Neural cell (in vitro differentiated cells): ENCODE measurements around the gene ACOT2. TPM values are rescaled to one million over a fixed set of nuclear protein-coding genes. Genes with fewer than 3 reads are reported as not detected.
"Not testable (repeated sequence)": the region's sequence is repeated elsewhere in the genome, so short reads cannot be mapped to it uniquely, and the experiment has no call there.

Experiments
- H2AFZ ChIP-seq: fragments of 200-600, 300-800 bp; sonication (generic), shearing (Covaris generic); 2 replicates; pipeline ENCODE4 v1.6.0; 2014; ENCODE audit warnings: low read depth, mild to moderate bottlenecking, antibody characterized with exemption, low read length, moderate library complexity
- H3F3A ChIP-seq: fragments of 200-600 bp; shearing (Covaris generic); 2 replicates; pipeline ENCODE4 v1.6.1; 2016; ENCODE audit warnings: mild to moderate bottlenecking, moderate library complexity, mixed read lengths, antibody characterized with exemption, low read length; ENCODE audit not compliant: insufficient read depth, poor library complexity, severe bottlenecking
- H3K27ac ChIP-seq: fragments of 200-600, 300-800 bp; sonication (generic), shearing (Covaris generic); 2 replicates; pipeline ENCODE4 v1.5.1; 2014; ENCODE audit warnings: mild to moderate bottlenecking, low read length, moderate library complexity
- H3K27me3 ChIP-seq: fragments of 300-800, 200-600 bp; sonication (generic), shearing (Covaris generic); 2 replicates; pipeline ENCODE4 v1.6.0; 2014; ENCODE audit warnings: mild to moderate bottlenecking, low read depth, low read length, moderate library complexity; ENCODE audit not compliant: insufficient read depth
- H3K36me3 ChIP-seq: fragments of 300-800, 200-600 bp; sonication (generic), shearing (Covaris generic); 2 replicates; pipeline ENCODE4 v1.5.1; 2014; ENCODE audit warnings: mild to moderate bottlenecking, antibody characterized with exemption, low read length, moderate library complexity; ENCODE audit not compliant: insufficient read depth
- H3K4me2 ChIP-seq: fragments of 300-800, 200-600 bp; sonication (generic), shearing (Covaris generic); 2 replicates; pipeline ENCODE4 v1.6.0; 2014; ENCODE audit warnings: mild to moderate bottlenecking, low read length
- H3K4me3 ChIP-seq: fragments of 300-800, 200-600 bp; sonication (generic), shearing (Covaris generic); 2 replicates; pipeline ENCODE4 v1.5.1; 2014; ENCODE audit warnings: mild to moderate bottlenecking, low read length, moderate library complexity
- H3K79me2 ChIP-seq: fragments of 200-600 bp; shearing (Covaris generic); replicated peaks from 2 replicates; pipeline ENCODE4 v1.6.0; 2014; ENCODE audit warnings: mild to moderate bottlenecking, low read length, moderate library complexity; ENCODE audit not compliant: insufficient read depth
- H3K9ac ChIP-seq: fragments of 300-800, 200-600 bp; sonication (generic), shearing (Covaris generic); 2 replicates; pipeline ENCODE4 v1.6.1; 2016; ENCODE audit warnings: mild to moderate bottlenecking, low read length, mixed read lengths
- H3K9me2 ChIP-seq: fragments of 200-600 bp; shearing (Covaris generic); 2 replicates; pipeline ENCODE4 v1.6.1; 2016; ENCODE audit warnings: mild to moderate bottlenecking, low read length, mixed read lengths; ENCODE audit not compliant: insufficient read depth
- H3K9me3 ChIP-seq: fragments of 200-600, 300-800 bp; sonication (generic), shearing (Covaris generic); 2 replicates; pipeline ENCODE4 v1.6.1; 2016; ENCODE audit warnings: mild to moderate bottlenecking, mixed run types, low read length, moderate library complexity, mixed read lengths
- H4K20me1 ChIP-seq: fragments of 200-600 bp; shearing (Covaris generic); 2 replicates; pipeline ENCODE4 v1.6.1; 2016; ENCODE audit warnings: mild to moderate bottlenecking, mixed run types; ENCODE audit not compliant: insufficient read depth
- CTCF ChIP-seq: fragments of 450-650 bp; IDR thresholded peaks from 2 replicates; pipeline ENCODE4 v1.5.1; 2014; ENCODE audit warnings: antibody characterized with exemption, mild to moderate bottlenecking, moderate library complexity; ENCODE audit not compliant: poor library complexity, severe bottlenecking
- EP300 ChIP-seq: fragments of 450-650 bp; conservative IDR thresholded peaks from 2 replicates; pipeline ENCODE4 v1.6.1; 2014; ENCODE audit warnings: antibody characterized with exemption, mild to moderate bottlenecking, moderate library complexity; ENCODE audit not compliant: poor library complexity, severe bottlenecking
- EZH2 ChIP-seq: fragments of 200-600, 300-800 bp; shearing (Covaris generic), sonication (generic); IDR thresholded peaks from 2 replicates; pipeline ENCODE4 v1.6.1; 2014; ENCODE audit warnings: antibody characterized with exemption, low read length, borderline replicate concordance, mild to moderate bottlenecking; ENCODE audit not compliant: insufficient read depth, poor library complexity, severe bottlenecking
- MXI1 ChIP-seq: fragments of 450-650 bp; conservative IDR thresholded peaks from 2 replicates; pipeline ENCODE4 v1.6.1; 2014; ENCODE audit warnings: antibody characterized with exemption, mild to moderate bottlenecking; ENCODE audit not compliant: poor library complexity, severe bottlenecking
- POLR2AphosphoS5 ChIP-seq: IDR thresholded peaks from 2 replicates; pipeline ENCODE4 v1.6.1; 2012
- RAD21 ChIP-seq: fragments of 450-650 bp; conservative IDR thresholded peaks from 2 replicates; pipeline ENCODE4 v1.6.1; 2014; ENCODE audit warnings: antibody characterized with exemption, mild to moderate bottlenecking, moderate library complexity
- REST ChIP-seq: IDR thresholded peaks from 2 replicates; pipeline ENCODE4 v1.6.1; 2012; ENCODE audit warnings: borderline replicate concordance
- SMC3 ChIP-seq: fragments of 450-650 bp; conservative IDR thresholded peaks from 2 replicates; pipeline ENCODE4 v1.6.1; 2014; ENCODE audit warnings: antibody characterized with exemption, mild to moderate bottlenecking, moderate library complexity; ENCODE audit not compliant: poor library complexity
- TAF1 ChIP-seq: IDR thresholded peaks from 2 replicates; pipeline ENCODE4 v1.6.1; 2012; ENCODE audit warnings: low read depth
- polyA plus RNA-seq: library from polyadenylated mRNA; depleted of rRNA; stranded (reverse); fragments of >200 nt; gene quantifications from 2 replicates; pipeline ENCODE4 v1.2.3, GENCODE V29; 2014

ACOT2 gene
- polyA plus RNA-seq, 1 donor from 2014 or later, result 1.7 TPM

- not testable (repeated sequence) for H3K4me2 ChIP-seq, H3K9ac ChIP-seq, H3K27me3 ChIP-seq, H3K36me3 ChIP-seq, H3K27ac ChIP-seq, H2AFZ ChIP-seq, H3K9me3 ChIP-seq, H3K9me2 ChIP-seq, H4K20me1 ChIP-seq, H3K4me3 ChIP-seq, H3F3A ChIP-seq, H3K79me2 ChIP-seq
Observed at GRCh38 chr14:73574251-73574650, 5.2 kb downstream of the ACOT2 start.

GRCh38 chr14:73576391-73576790 is 7.4 kb downstream of the ACOT2 start:
- Histone ChIP-seq H3K36me3 (no peaks in the 10 kb centered on the region), H3K27me3 (no peaks in the 10 kb centered on the region), H3K4me2 (no peak overlapping the region), H2AFZ (no peak overlapping the region), H3K79me2 (no peaks in the 10 kb centered on the region), H3K27ac (no peak overlapping the region), H3K9ac (no peak overlapping the region), H3K9me3 (no peaks in the 10 kb centered on the region), H3K4me3 (no peak overlapping the region), H3F3A (no peaks in the 10 kb centered on the region), H3K9me2 (no peaks in the 10 kb centered on the region), H4K20me1 (no peaks in the 10 kb centered on the region)
- TF ChIP-seq SMC3 (no peak), CTCF (no peak), EP300 (no peak), MXI1 (no peak), RAD21 (no peak), REST (no peak), TAF1 (no peak), POLR2AphosphoS5 (no peak), EZH2 (no peak)

DNA sequence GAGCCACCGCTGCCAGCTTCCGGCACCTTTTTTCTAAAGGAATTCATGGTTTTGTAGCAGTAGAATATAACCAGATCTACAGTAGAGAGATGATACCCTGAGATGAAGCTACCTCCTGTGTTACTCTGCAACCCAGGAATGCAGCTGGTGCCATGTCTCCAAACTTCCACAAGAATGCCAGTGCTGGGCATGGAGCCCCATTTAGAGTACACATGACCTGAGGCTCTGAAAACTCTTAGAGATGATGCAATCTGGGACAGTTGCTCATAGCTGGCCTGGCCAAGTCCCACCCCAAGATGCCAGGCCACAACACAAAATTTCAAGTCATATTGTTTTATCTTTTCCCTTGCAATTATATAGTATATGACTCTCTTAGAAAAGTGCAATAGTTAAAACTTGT is 8.2 kb downstream of the ACOT2 start:
- H4K20me1 ChIP-seq, H3K4me3 ChIP-seq, H3K4me2 ChIP-seq, H3K27me3 ChIP-seq, H2AFZ ChIP-seq, H3K9me3 ChIP-seq, H3K36me3 ChIP-seq, H3K9ac ChIP-seq, H3K9me2 ChIP-seq, H3F3A ChIP-seq, H3K79me2 ChIP-seq, H3K27ac ChIP-seq: not testable (repeated sequence)

- not testable (repeated sequence) for H3K9me2 ChIP-seq, H3K9me3 ChIP-seq, H3K4me2 ChIP-seq, H3K79me2 ChIP-seq, H2AFZ ChIP-seq, H3K36me3 ChIP-seq, H3K4me3 ChIP-seq, H3F3A ChIP-seq, H3K9ac ChIP-seq, H4K20me1 ChIP-seq, H3K27ac ChIP-seq, H3K27me3 ChIP-seq
Observed at GRCh38 chr14:73582102-73582979, 13.3 kb downstream of the ACOT2 start.
